IMR-90 (cell line): ENCODE data around the gene TENT5C. TPM values are rescaled to one million over a fixed set of nuclear protein-coding genes. Genes with fewer than 3 reads are reported as not detected.

Experiments used
- ATAC-seq: fragments of 200-7000 bp; cut with Tn5 transposase; 2 replicates; pipeline ENCODE4 v1.9.1; 2020; ENCODE audit warnings: low read depth, mild to moderate bottlenecking, moderate library complexity
- BruUV-seq: library from RNA; stranded (reverse); fragments of 400-500 nt; replicated peaks from 2 replicates; lab custom pipeline; 2021; lab: Mats Ljungman, UMichigan
- CTCF ChIA-PET: fragments of 300-600 bp; formaldehyde crosslinking; extraction: SDS; loops from one replicate; lab custom pipeline; 2021; ENCODE audit warnings: antibody characterized with exemption; lab: Yijun Ruan, JAX
- POLR2A ChIA-PET: fragments of 300-600 bp; sonication (Branson Sonifier 250); formaldehyde crosslinking; loops from one replicate; lab custom pipeline; 2022; ENCODE audit warnings: antibody characterized with exemption; ENCODE audit not compliant: unreplicated experiment; lab: Charles Lee
- DNase-seq: peaks from one replicate; pipeline ENCODE4 v3.0.0; 2013
- H2AFZ ChIP-seq: replicated peaks from 2 replicates; pipeline ENCODE3; 2013; ENCODE audit warnings: low read length, mild to moderate bottlenecking; ENCODE audit not compliant: poor library complexity
- H2AK5ac ChIP-seq: 2 replicates; pipeline ENCODE4 v1.6.1; 2013; ENCODE audit warnings: low read depth, low read length, inconsistent platforms
- H2AK9ac ChIP-seq: replicated peaks from 2 replicates; pipeline ENCODE3; 2013; ENCODE audit warnings: mild to moderate bottlenecking, low read depth, low read length, moderate library complexity; ENCODE audit not compliant: poor library complexity
- H2BK120ac ChIP-seq: 2 replicates; pipeline ENCODE4 v1.6.1; 2013; ENCODE audit warnings: low read depth, low read length, inconsistent platforms
- H2BK15ac ChIP-seq: 3 replicates; pipeline ENCODE4 v1.6.1; 2013; ENCODE audit warnings: low read depth, low read length, inconsistent platforms
- H2BK20ac ChIP-seq: 2 replicates; pipeline ENCODE4 v1.6.1; 2013; ENCODE audit warnings: low read depth, mild to moderate bottlenecking, inconsistent platforms, low read length, moderate library complexity
- H2BK5ac ChIP-seq: 2 replicates; pipeline ENCODE4 v1.6.1; 2013; ENCODE audit warnings: mild to moderate bottlenecking, low read depth, low read length, inconsistent platforms; ENCODE audit not compliant: poor library complexity, severe bottlenecking
- H3K14ac ChIP-seq: replicated peaks from 2 replicates; pipeline ENCODE4 v1.6.1; 2013; ENCODE audit warnings: low read depth, low read length, inconsistent platforms
- H3K18ac ChIP-seq: 2 replicates; pipeline ENCODE4 v1.6.1; 2013; ENCODE audit warnings: low read depth, low read length, control low read depth
- H3K23ac ChIP-seq: 2 replicates; pipeline ENCODE4 v1.6.1; 2013; ENCODE audit warnings: low read depth, low read length, inconsistent platforms
- H3K27ac ChIP-seq: 2 replicates; pipeline ENCODE4 v1.5.1; 2013; ENCODE audit warnings: mild to moderate bottlenecking, control low read depth, low read length; ENCODE audit not compliant: insufficient read depth
- H3K27me3 ChIP-seq: 2 replicates; pipeline ENCODE4 v1.6.1; 2013; ENCODE audit warnings: low read length; ENCODE audit not compliant: control insufficient read depth, insufficient read depth
- H3K36me3 ChIP-seq: 2 replicates; pipeline ENCODE4 v1.6.1; 2013; ENCODE audit warnings: low read length, mixed read lengths; ENCODE audit not compliant: control insufficient read depth, insufficient read depth
- H3K4ac ChIP-seq: 2 replicates; pipeline ENCODE4 v1.6.1; 2013; ENCODE audit warnings: low read depth, low read length, inconsistent platforms
- H3K4me1 ChIP-seq: 2 replicates; pipeline ENCODE4 v1.6.1; 2013; ENCODE audit warnings: low read length, mixed read lengths; ENCODE audit not compliant: control insufficient read depth, insufficient read depth
- H3K4me2 ChIP-seq: 2 replicates; pipeline ENCODE4 v1.6.1; 2013; ENCODE audit warnings: low read depth, mild to moderate bottlenecking, control low read depth, low read length, moderate library complexity
- H3K4me3 ChIP-seq: 2 replicates; pipeline ENCODE4 v1.5.1; 2013; ENCODE audit warnings: low read depth, mild to moderate bottlenecking, control low read depth, low read length, moderate library complexity; ENCODE audit not compliant: insufficient read depth
- H3K56ac ChIP-seq: 2 replicates; pipeline ENCODE4 v1.6.1; 2013; ENCODE audit warnings: low read length, inconsistent platforms; ENCODE audit not compliant: insufficient read depth; ENCODE audit errors: extremely low read depth
- H3K79me1 ChIP-seq, 2 experiments: 2 replicates each; pipeline ENCODE4 v1.6.1; 2013; ENCODE audit warnings: low read length in 2 of 2, inconsistent platforms in 1 of 2, low read depth in 1 of 2
- H3K9ac ChIP-seq: 2 replicates; pipeline ENCODE4 v1.6.1; 2013; ENCODE audit warnings: low read depth, low read length, control low read depth
- H3K9me1 ChIP-seq: 2 replicates; pipeline ENCODE4 v1.6.1; 2013; ENCODE audit warnings: low read length, inconsistent platforms; ENCODE audit not compliant: insufficient read depth
- H3K9me3 ChIP-seq: 2 replicates; pipeline ENCODE4 v1.6.1; 2013; ENCODE audit warnings: low read length; ENCODE audit not compliant: control insufficient read depth, insufficient read depth
- H4K20me1 ChIP-seq: 2 replicates; pipeline ENCODE4 v1.6.1; 2013; ENCODE audit warnings: low read length, inconsistent platforms; ENCODE audit not compliant: insufficient read depth
- H4K5ac ChIP-seq: 2 replicates; pipeline ENCODE4 v1.6.1; 2013; ENCODE audit warnings: mild to moderate bottlenecking, low read depth, low read length, control low read depth
- H4K8ac ChIP-seq, 2 experiments: 2 replicates each; pipeline ENCODE4 v1.6.1; 2013; ENCODE audit warnings: low read depth in 2 of 2, low read length in 2 of 2, control low read depth in 1 of 2, inconsistent platforms in 1 of 2
- H4K91ac ChIP-seq: 2 replicates; pipeline ENCODE4 v1.6.1; 2013; ENCODE audit warnings: low read depth, low read length, inconsistent platforms; ENCODE audit not compliant: insufficient read depth
- BHLHE40 ChIP-seq: fragments of 150-350 bp; IDR thresholded peaks from 2 replicates; pipeline ENCODE4 v1.6.1; 2016; ENCODE audit warnings: mild to moderate bottlenecking, low read depth, low read length
- CEBPB ChIP-seq: IDR thresholded peaks from 2 replicates; pipeline ENCODE4 v1.6.1; 2012; ENCODE audit warnings: low read depth, low read length, improper control_type of control experiment
- CHD1 ChIP-seq: IDR thresholded peaks from 2 replicates; pipeline ENCODE4 v1.6.1; 2012; ENCODE audit warnings: low read depth, low read length, improper control_type of control experiment
- FOS ChIP-seq: fragments of 150-350 bp; IDR thresholded peaks from 2 replicates; pipeline ENCODE4 v1.6.1; 2016; ENCODE audit warnings: low read depth, low read length
- MAFK ChIP-seq: IDR thresholded peaks from 2 replicates; pipeline ENCODE4 v1.6.1; 2012; ENCODE audit warnings: low read depth, low read length, improper control_type of control experiment
- MAZ ChIP-seq: IDR thresholded peaks from 2 replicates; pipeline ENCODE4 v1.6.1; 2012; ENCODE audit warnings: low read depth, mild to moderate bottlenecking, low read length, improper control_type of control experiment, moderate library complexity, borderline replicate concordance
- MXI1 ChIP-seq: IDR thresholded peaks from 2 replicates; pipeline ENCODE4 v1.6.1; 2012; ENCODE audit warnings: low read depth, mild to moderate bottlenecking, low read length, moderate library complexity, borderline replicate concordance
- NFE2L2 ChIP-seq: fragments of 150-350 bp; IDR thresholded peaks from 2 replicates; pipeline ENCODE4 v1.6.1; 2016; ENCODE audit warnings: low read depth, mild to moderate bottlenecking, low read length
- POLR2A ChIP-seq: IDR thresholded peaks from 2 replicates; pipeline ENCODE4 v1.6.1; 2012; ENCODE audit warnings: mild to moderate bottlenecking, low read depth, low read length
- RAD21 ChIP-seq: IDR thresholded peaks from 2 replicates; pipeline ENCODE4 v1.6.1; 2012; ENCODE audit warnings: low read length, improper control_type of control experiment
- RCOR1 ChIP-seq: IDR thresholded peaks from 2 replicates; pipeline ENCODE4 v1.6.1; 2012; ENCODE audit warnings: mild to moderate bottlenecking, low read length, improper control_type of control experiment; ENCODE audit not compliant: insufficient replicate concordance
- RFX5 ChIP-seq: IDR thresholded peaks from 2 replicates; pipeline ENCODE4 v1.8.0; 2012; ENCODE audit warnings: low read depth, mild to moderate bottlenecking, low read length, moderate library complexity
- SMC3 ChIP-seq: fragments of 150-350 bp; IDR thresholded peaks from 2 replicates; pipeline ENCODE4 v1.6.1; 2016; ENCODE audit warnings: low read depth, mild to moderate bottlenecking, antibody characterized with exemption, low read length, moderate library complexity
- WGBS, 2 experiments: methylation state at CpG; one replicate each; pipeline versions ENCODE4 v1.1.5 to v1.1.7; 2013; ENCODE audit warnings: missing lambda C conversion rate in 2 of 2; ENCODE audit not compliant: insufficient read length in 1 of 2; ENCODE audit errors: extremely low coverage in 2 of 2; 5-methylcytosine and 5-hydroxymethylcytosine counted together
- dilution Hi-C: fragments of 300-500 bp; cut with HindIII; formaldehyde crosslinking; loops from one replicate; pipeline ENCODE4 v1.14.3; 2018; ENCODE audit warnings: low sequenced_read_pairs; ENCODE audit not compliant: unreplicated experiment
- in situ Hi-C: fragments of 300-500 bp; cut with MboI; formaldehyde crosslinking; loops from 3 replicates; pipeline ENCODE4 v1.14.3; 2019; ENCODE audit warnings: low sequenced_read_pairs, inconsistent platforms, mixed read lengths
- intact Hi-C: fragments of 100-400 bp; cut with micrococcal nuclease; formaldehyde crosslinking; loops from 2 replicates; pipeline ENCODE4 v1.10.0; 2022
- polyA plus RNA-seq, 3 experiments: library from polyadenylated mRNA; depleted of rRNA; stranded (reverse); fragments of >200 nt; gene quantifications; 2 replicates each; pipeline ENCODE4 v1.2.3, GENCODE V29; 2012; ENCODE audit warnings: low replicate concordance in 1 of 3
- total RNA-seq: library from RNA; depleted of rRNA; stranded (reverse); fragments of >200 nt; gene quantifications from 2 replicates; pipeline ENCODE4 v1.2.3, GENCODE V29; 2012
- TF ChIP-seq, protein P1 (sequence below): fragments of 150-350 bp; IDR thresholded peaks from 2 replicates; pipeline ENCODE4 v1.6.1; 2016; ENCODE audit warnings: low read depth, mild to moderate bottlenecking, low read length, moderate library complexity, borderline replicate concordance
- TF ChIP-seq, protein P2 (sequence below): fragments of 150-350 bp; IDR thresholded peaks from 2 replicates; pipeline ENCODE4 v1.6.1; 2017; ENCODE audit warnings: mild to moderate bottlenecking, antibody characterized with exemption, low read length, low read depth
- TF ChIP-seq, protein P3 (sequence below): conservative IDR thresholded peaks from 2 replicates; pipeline ENCODE4 v1.5.1; 2012; ENCODE audit warnings: mild to moderate bottlenecking, low read depth, low read length, improper control_type of control experiment

Gene TENT5C
- total and polyA plus RNA-seq, 2 of the 4 experiments (the other 2 are of a cell fraction) = 1.5 to 4.1 TPM

DNA sequence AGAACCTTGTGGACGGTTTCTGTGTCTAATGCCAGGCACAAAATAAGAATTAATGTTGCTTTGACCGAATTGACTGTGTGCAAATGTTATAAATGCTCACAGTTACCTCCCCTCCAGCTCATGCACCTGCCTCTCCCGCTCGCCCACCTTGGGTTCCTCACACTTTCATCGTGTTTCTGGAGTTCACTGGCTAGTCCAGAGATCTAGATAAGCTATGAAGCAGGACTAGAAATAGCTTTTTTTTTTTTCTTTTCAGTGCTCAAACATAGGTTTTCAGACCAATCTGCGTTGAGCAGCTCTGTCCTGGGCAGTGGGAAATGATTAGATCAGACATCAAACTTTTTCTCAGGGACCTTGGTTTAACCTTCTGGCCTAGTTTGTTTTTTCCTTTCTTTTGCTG is 11.1 kb downstream of the TENT5C start:
- H3K9me1 ChIP-seq = peaks cover 51% of the 10 kb centered on the region
- H3K27ac ChIP-seq = no peak overlapping the region
- BruUV-seq = no TSS peak
- H3K56ac ChIP-seq = no peak overlapping the region
- ChIA-PET POLR2A (no interaction called here), CTCF (interaction anchor here (0.6 kb wide), 2 partner anchors 58 to 70 kb away, joined by 3 read pairs; no protein-coding TSS in a partner anchor)
- no peaks in the 10 kb centered on the region for H3K27me3 ChIP-seq
- H2BK15ac ChIP-seq = no peak overlapping the region
- no peak overlapping the region for H3K14ac ChIP-seq
- H2BK5ac ChIP-seq = no peak overlapping the region
- no peak for ATAC-seq
- TF ChIP-seq CEBPB (no peak), RFX5 (no peak), FOS (no peak), CHD1 (no peak), MAZ (no peak), MXI1 (no peak), RAD21 (no peak), NFE2L2 (no peak), POLR2A (no peak), MAFK (no peak), RCOR1 (no peak), BHLHE40 (no peak), SMC3 (no peak)
- TF ChIP-seq, protein P1, sequence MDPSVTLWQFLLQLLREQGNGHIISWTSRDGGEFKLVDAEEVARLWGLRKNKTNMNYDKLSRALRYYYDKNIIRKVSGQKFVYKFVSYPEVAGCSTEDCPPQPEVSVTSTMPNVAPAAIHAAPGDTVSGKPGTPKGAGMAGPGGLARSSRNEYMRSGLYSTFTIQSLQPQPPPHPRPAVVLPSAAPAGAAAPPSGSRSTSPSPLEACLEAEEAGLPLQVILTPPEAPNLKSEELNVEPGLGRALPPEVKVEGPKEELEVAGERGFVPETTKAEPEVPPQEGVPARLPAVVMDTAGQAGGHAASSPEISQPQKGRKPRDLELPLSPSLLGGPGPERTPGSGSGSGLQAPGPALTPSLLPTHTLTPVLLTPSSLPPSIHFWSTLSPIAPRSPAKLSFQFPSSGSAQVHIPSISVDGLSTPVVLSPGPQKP = no peak
- TF ChIP-seq, protein P2, sequence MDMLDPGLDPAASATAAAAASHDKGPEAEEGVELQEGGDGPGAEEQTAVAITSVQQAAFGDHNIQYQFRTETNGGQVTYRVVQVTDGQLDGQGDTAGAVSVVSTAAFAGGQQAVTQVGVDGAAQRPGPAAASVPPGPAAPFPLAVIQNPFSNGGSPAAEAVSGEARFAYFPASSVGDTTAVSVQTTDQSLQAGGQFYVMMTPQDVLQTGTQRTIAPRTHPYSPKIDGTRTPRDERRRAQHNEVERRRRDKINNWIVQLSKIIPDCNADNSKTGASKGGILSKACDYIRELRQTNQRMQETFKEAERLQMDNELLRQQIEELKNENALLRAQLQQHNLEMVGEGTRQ = no peak
- TF ChIP-seq, protein P3, sequence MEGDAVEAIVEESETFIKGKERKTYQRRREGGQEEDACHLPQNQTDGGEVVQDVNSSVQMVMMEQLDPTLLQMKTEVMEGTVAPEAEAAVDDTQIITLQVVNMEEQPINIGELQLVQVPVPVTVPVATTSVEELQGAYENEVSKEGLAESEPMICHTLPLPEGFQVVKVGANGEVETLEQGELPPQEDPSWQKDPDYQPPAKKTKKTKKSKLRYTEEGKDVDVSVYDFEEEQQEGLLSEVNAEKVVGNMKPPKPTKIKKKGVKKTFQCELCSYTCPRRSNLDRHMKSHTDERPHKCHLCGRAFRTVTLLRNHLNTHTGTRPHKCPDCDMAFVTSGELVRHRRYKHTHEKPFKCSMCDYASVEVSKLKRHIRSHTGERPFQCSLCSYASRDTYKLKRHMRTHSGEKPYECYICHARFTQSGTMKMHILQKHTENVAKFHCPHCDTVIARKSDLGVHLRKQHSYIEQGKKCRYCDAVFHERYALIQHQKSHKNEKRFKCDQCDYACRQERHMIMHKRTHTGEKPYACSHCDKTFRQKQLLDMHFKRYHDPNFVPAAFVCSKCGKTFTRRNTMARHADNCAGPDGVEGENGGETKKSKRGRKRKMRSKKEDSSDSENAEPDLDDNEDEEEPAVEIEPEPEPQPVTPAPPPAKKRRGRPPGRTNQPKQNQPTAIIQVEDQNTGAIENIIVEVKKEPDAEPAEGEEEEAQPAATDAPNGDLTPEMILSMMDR = no peak
- no peak overlapping the region for H3K23ac ChIP-seq
- no peak overlapping the region for H2AFZ ChIP-seq
- H3K18ac ChIP-seq = no peak overlapping the region
- no peak overlapping the region for H2BK20ac ChIP-seq
- DNase-seq = no peak
- no peak overlapping the region for H4K5ac ChIP-seq
- intact Hi-C loops (no loop called here), dilution Hi-C loops (no loop called here), in situ Hi-C loops (no loop called here)
- no peaks in the 10 kb centered on the region; the same call in 1 of the 2 replicates for H3K36me3 ChIP-seq
- 90% methylated on average over 2 of the region's 6 CpGs; no CpG with 5 or more reads in 1 of the 2 experiments for WGBS, 2 experiments
- no peak overlapping the region for H3K9ac ChIP-seq
- H3K4ac ChIP-seq = no peak overlapping the region
- no peak overlapping the region for H4K91ac ChIP-seq
- no peak overlapping the region for H4K8ac ChIP-seq
- no peaks in the 10 kb centered on the region for H3K9me3 ChIP-seq
- H2BK120ac ChIP-seq = no peak overlapping the region
- no peak overlapping the region for H3K4me3 ChIP-seq
- no peak overlapping the region for H3K4me2 ChIP-seq
- peaks cover 12 to 82% of the 10 kb centered on the region in 2 experiments; a peak in 3 of 4 replicates for H3K79me1 ChIP-seq
- peaks cover 94% of the 10 kb centered on the region; the same call in 1 of the 2 replicates for H4K20me1 ChIP-seq
- H2AK5ac ChIP-seq = no peak overlapping the region
- peaks cover 25% of the 10 kb centered on the region for H3K4me1 ChIP-seq
- no peak overlapping the region for H2AK9ac ChIP-seq
